GM12878 (cell line): ENCODE data around the gene MGST1. TPM values are rescaled to one million over a fixed set of nuclear protein-coding genes. Genes with fewer than 3 reads are reported as not detected.

Experiments
- ATAC-seq: fragments of 200-7000 bp; cut with Tn5 transposase; 3 replicates; pipeline ENCODE4 v1.9.1; 2020; ENCODE audit warnings: mild to moderate bottlenecking, moderate library complexity
- BruUV-seq: library from RNA; stranded (reverse); fragments of 400-500 nt; replicated peaks from 2 replicates; lab custom pipeline; 2021; lab: Mats Ljungman, UMichigan
- CTCF ChIA-PET: fragments of 300-600 bp; sonication (Branson Sonifier 250); formaldehyde crosslinking; extraction: SDS; loops from one replicate; lab custom pipeline; 2021; ENCODE audit warnings: inconsistent platforms; lab: Yijun Ruan, JAX
- POLR2A ChIA-PET: fragments of 350-600 bp; formaldehyde crosslinking; extraction: SDS; loops from one replicate; lab custom pipeline; 2021; ENCODE audit warnings: inconsistent platforms; lab: Charles Lee
- RAD21 ChIA-PET: fragments of 300-600 bp; sonication (Branson Sonifier 250); formaldehyde crosslinking; loops from one replicate; lab custom pipeline; 2023; ENCODE audit warnings: antibody characterized with exemption; ENCODE audit not compliant: unreplicated experiment; lab: Charles Lee
- SMC1A ChIA-PET: fragments of 300-600 bp; sonication (Branson Sonifier 250); formaldehyde crosslinking; loops from one replicate; lab custom pipeline; 2023; ENCODE audit not compliant: unreplicated experiment, uncharacterized antibody; lab: Charles Lee
- DNase-seq: peaks from one replicate; pipeline ENCODE4 v3.0.0-alpha.2; 2011; ENCODE audit warnings: low read depth, low spot score
- FAIRE-seq: peaks from 3 replicates; lab custom pipeline; 2011; peaks lifted over from hg19 to GRCh38; lab: Jason Lieb, UNC
- H2AFZ ChIP-seq: 2 replicates; pipeline ENCODE4 v1.6.0; 2011; ENCODE audit warnings: low read depth, low read length, control low read depth; ENCODE audit not compliant: control insufficient read depth
- H3K27ac ChIP-seq: 2 replicates; pipeline ENCODE4 v1.5.1; 2011; ENCODE audit warnings: control low read depth; ENCODE audit not compliant: control insufficient read depth, insufficient read depth
- H3K27me3 ChIP-seq, 2 experiments: replicated peaks in 1 of 2; 2 replicates each; pipeline versions ENCODE4 v1.6.0 to v1.6.1; 2011; ENCODE audit warnings: low read length in 1 of 2; ENCODE audit not compliant: control insufficient read depth in 2 of 2, insufficient read depth in 2 of 2
- H3K36me3 ChIP-seq, 2 experiments: 2 replicates each; pipeline ENCODE4 v1.5.1; 2011; ENCODE audit warnings: low read length in 1 of 2; ENCODE audit not compliant: control insufficient read depth in 2 of 2, insufficient read depth in 2 of 2
- H3K4me1 ChIP-seq: 2 replicates; pipeline ENCODE4 v1.6.1; 2011; ENCODE audit warnings: mild to moderate bottlenecking, low read length, moderate library complexity, mixed read lengths; ENCODE audit not compliant: control insufficient read depth, insufficient read depth
- H3K4me2 ChIP-seq: 2 replicates; pipeline ENCODE4 v1.6.0; 2011; ENCODE audit warnings: control low read depth; ENCODE audit not compliant: control insufficient read depth, insufficient read depth
- H3K4me3 ChIP-seq: fragments of 200-600 bp; sonication (generic); 2 replicates; pipeline ENCODE4 v1.5.1; 2016
- H3K79me2 ChIP-seq: 2 replicates; pipeline ENCODE4 v1.6.0; 2011; ENCODE audit warnings: low read length; ENCODE audit not compliant: control insufficient read depth, insufficient read depth
- H3K9ac ChIP-seq: 2 replicates; pipeline ENCODE4 v1.8.0; 2011; ENCODE audit warnings: low read length, control low read depth, mixed read lengths; ENCODE audit not compliant: control insufficient read depth, insufficient read depth
- H3K9me3 ChIP-seq: replicated peaks from 3 replicates; pipeline ENCODE4 v1.5.1; 2011; ENCODE audit warnings: mild to moderate bottlenecking, low read length; ENCODE audit not compliant: control insufficient read depth, insufficient read depth
- H4K20me1 ChIP-seq: 2 replicates; pipeline ENCODE4 v1.6.0; 2011; ENCODE audit not compliant: control insufficient read depth, insufficient read depth
- CBX3 ChIP-seq: fragments of 200-600 bp; sonication (generic); IDR thresholded peaks from 2 replicates; pipeline ENCODE4 v1.6.1; 2016; ENCODE audit warnings: low read depth, borderline replicate concordance
- CTCF ChIP-seq, 3 experiments: IDR thresholded peaks in 2 of 3; conservative IDR thresholded peaks in 1 of 3; 2 replicates each; pipeline ENCODE4 v1.5.1; 2011; ENCODE audit warnings: low read depth in 3 of 3, low read length in 3 of 3, mild to moderate bottlenecking in 3 of 3, control low read depth in 2 of 3, moderate library complexity in 2 of 3, inconsistent platforms in 1 of 3, mixed read lengths in 1 of 3; ENCODE audit not compliant: control insufficient read depth in 2 of 3, insufficient read depth in 1 of 3; ENCODE audit errors: extremely low read depth in 1 of 3
- TCF3 ChIP-seq: IDR thresholded peaks from 2 replicates; pipeline ENCODE4 v1.6.1; 2012; ENCODE audit warnings: low read depth, mild to moderate bottlenecking, low read length, borderline replicate concordance; ENCODE audit not compliant: insufficient read depth
- ZSCAN29 ChIP-seq: fragments of 450-650 bp; IDR thresholded peaks from 2 replicates; pipeline ENCODE4 v1.6.1; 2017; ENCODE audit warnings: mild to moderate bottlenecking, moderate library complexity
- WGBS: methylation state at CpG from one replicate; pipeline ENCODE4 v1.1.6; 2016; ENCODE audit warnings: low lambda C conversion rate; ENCODE audit not compliant: insufficient replicate concordance, insufficient coverage; ENCODE audit errors: missing lambda C conversion rate; 5-methylcytosine and 5-hydroxymethylcytosine counted together
- in situ Hi-C: fragments of 300-500 bp; cut with MboI; formaldehyde crosslinking; loops from 9 replicates; pipeline ENCODE4 v1.14.3; 2018; ENCODE audit warnings: mixed read lengths
- intact Hi-C: fragments of 100-400 bp; cut with micrococcal nuclease; formaldehyde crosslinking; loops from one replicate; pipeline ENCODE4 v1.14.2; 2022; ENCODE audit not compliant: unreplicated experiment
- polyA plus RNA-seq, 11 experiments: library from polyadenylated mRNA; depleted of rRNA in 4 of 11; unstranded in 6 of 11; stranded (reverse) in 5 of 11; fragments of >200 nt; fragmentation: Nextera tagmentation in 4 of 11; fragmentation: Illumina TruSeq in 1 of 11; extraction: Ambion mirVana in 4 of 11; extraction: Trizol in 1 of 11; gene quantifications; 1 replicate in 1 of 11; 2 replicates in 10 of 11; pipeline versions ENCODE4 v1.2.1 to v1.2.3, GENCODE V29; 2011 to 2016; ENCODE audit warnings: inconsistent platforms in 2 of 11, missing spikeins in 2 of 11, low read depth in 1 of 11
- total RNA-seq, 4 experiments: library from RNA; depleted of rRNA in 3 of 4; stranded (reverse); fragments of >200 nt in 3 of 4; fragmentation: Illumina TruSeq in 1 of 4; extraction: Trizol in 1 of 4; gene quantifications; 2 replicates each; pipeline versions ENCODE4 v1.2.1 to v1.2.3, GENCODE V29; 2013 to 2021
- TF ChIP-seq, protein P1 (sequence below): fragments of 450-650 bp; IDR thresholded peaks from 2 replicates; pipeline ENCODE4 v1.6.1; 2017; ENCODE audit warnings: mild to moderate bottlenecking, moderate library complexity

MGST1 gene
- total and polyA plus RNA-seq, 10 of the 15 experiments (the other 5 are each of a cell fraction or from before 2014, with no cell fraction given) = 22.5 to 237 (median 172) TPM

DNA sequence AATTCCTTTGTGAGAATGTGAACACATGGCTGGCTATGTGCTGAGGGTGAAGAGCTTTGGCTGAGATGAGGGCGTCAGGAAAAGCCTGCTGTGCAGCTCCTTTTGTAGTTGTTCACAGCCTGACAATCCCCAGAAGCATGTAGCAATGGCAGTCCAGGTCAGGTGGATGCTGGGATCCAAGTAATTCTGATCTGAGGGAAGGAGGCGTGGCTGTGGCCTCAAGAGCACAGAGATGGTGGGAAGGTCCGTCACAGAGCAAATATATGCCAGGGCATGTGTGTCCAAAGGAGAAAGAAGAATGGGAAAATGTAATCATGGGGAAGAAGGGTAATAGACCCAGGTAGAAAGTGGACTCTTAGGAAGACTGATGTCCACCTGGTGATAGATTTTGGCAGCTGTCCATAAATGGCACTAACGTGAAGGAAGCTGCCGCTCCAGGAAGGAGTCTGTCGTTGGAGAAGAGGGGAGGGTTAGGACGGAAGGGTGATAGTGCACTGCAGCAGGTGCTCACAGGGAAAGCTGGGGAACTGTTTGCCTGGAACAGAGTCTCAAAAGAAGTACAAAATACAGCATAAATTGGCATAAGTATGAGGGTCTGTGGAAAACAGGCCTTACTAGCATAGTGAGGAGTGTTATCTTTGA, 13.8 kb downstream of the MGST1 start:
- Histone ChIP-seq H3K4me2 (no peak overlapping the region), H3K9ac (no peak overlapping the region), H3K4me1 (no peaks in the 10 kb centered on the region), H2AFZ (no peak overlapping the region), H3K27me3 (no peaks in the 10 kb centered on the region), H3K79me2 (no peaks in the 10 kb centered on the region), H3K4me3 (no peak overlapping the region), H3K27ac (no peak overlapping the region), H4K20me1 (no peaks in the 10 kb centered on the region), H3K36me3 (no peaks in the 10 kb centered on the region), H3K9me3 (no peaks in the 10 kb centered on the region)
- intact Hi-C loops = no loop called here
- BruUV-seq = no TSS peak
- TF ChIP-seq, protein P1, sequence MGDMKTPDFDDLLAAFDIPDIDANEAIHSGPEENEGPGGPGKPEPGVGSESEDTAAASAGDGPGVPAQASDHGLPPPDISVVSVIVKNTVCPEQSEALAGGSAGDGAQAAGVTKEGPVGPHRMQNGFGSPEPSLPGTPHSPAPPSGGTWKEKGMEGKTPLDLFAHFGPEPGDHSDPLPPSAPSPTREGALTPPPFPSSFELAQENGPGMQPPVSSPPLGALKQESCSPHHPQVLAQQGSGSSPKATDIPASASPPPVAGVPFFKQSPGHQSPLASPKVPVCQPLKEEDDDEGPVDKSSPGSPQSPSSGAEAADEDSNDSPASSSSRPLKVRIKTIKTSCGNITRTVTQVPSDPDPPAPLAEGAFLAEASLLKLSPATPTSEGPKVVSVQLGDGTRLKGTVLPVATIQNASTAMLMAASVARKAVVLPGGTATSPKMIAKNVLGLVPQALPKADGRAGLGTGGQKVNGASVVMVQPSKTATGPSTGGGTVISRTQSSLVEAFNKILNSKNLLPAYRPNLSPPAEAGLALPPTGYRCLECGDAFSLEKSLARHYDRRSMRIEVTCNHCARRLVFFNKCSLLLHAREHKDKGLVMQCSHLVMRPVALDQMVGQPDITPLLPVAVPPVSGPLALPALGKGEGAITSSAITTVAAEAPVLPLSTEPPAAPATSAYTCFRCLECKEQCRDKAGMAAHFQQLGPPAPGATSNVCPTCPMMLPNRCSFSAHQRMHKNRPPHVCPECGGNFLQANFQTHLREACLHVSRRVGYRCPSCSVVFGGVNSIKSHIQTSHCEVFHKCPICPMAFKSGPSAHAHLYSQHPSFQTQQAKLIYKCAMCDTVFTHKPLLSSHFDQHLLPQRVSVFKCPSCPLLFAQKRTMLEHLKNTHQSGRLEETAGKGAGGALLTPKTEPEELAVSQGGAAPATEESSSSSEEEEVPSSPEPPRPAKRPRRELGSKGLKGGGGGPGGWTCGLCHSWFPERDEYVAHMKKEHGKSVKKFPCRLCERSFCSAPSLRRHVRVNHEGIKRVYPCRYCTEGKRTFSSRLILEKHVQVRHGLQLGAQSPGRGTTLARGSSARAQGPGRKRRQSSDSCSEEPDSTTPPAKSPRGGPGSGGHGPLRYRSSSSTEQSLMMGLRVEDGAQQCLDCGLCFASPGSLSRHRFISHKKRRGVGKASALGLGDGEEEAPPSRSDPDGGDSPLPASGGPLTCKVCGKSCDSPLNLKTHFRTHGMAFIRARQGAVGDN = no peak
- TF ChIP-seq CBX3 = no peak
- TF ChIP-seq CTCF (IDR thresholded peaks at IDR 0.05 in 2 of 3, conservative IDR thresholded peaks at IDR 0.05 in 1 of 3; ENCODE audit: control insufficient read depth in 2 of 3, extremely low read depth in 1 of 3, insufficient read depth in 1 of 3, low read depth in 3 of 3, low read length in 3 of 3) = no peak
- no peak for TF ChIP-seq ZSCAN29
- TF ChIP-seq TCF3 = no peak
- POLR2A ChIA-PET = no interaction called here
- FAIRE-seq = no peak
- no peak for DNase-seq
- RAD21 ChIA-PET = no interaction called here
- ATAC-seq = no peak
- SMC1A ChIA-PET = interaction anchor here (0.9 to 1.2 kb wide), 4 partner anchors 9 to 337 kb away, joined by 3 to 4 read pairs (median 4); no protein-coding TSS in a partner anchor
- WGBS = 45% methylated on average over 7 of the region's 7 CpGs
- CTCF ChIA-PET = interaction anchor here (3.1 to 4.2 kb wide), 2 partner anchors 10 kb away, joined by 13 to 24 read pairs; no protein-coding TSS in a partner anchor
- in situ Hi-C loops = no loop called here
